Measurements from ENCODE around the gene NLRC5.

Gene NLRC5

DNA sequence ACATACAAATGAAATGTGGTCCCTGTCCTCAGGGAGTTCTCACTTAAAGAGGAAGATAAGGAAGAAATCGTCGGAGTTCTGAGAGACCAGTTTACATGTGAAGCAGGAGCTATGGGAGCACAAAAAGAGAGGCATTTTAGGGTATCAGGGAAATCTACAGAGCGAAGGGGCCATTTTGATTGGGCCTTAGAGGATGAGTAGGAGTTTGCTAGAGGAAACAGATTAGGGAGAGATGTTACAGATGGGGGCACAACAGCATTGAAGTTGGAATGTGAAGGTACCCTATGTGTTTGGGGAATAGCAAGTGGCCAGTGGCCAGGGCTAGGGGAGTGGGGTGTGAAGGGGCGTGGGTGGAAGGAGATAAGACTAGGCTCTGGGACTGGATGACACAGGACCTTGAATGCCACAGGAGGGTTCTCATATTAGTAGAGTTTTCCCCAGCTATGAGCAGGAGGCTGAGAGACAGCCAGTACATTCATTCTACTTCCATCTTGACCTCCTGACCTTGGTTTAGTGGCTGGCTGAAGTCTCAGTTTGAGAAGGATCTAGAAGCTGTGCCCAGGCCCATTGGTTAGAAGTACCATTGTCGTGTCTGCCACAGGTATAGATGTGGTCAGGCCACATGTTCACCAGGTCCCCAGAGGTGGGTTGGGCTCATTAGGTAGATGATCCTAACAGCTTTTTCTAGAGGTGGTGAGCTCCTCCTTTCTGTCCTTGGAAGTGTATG is 137.8 kb downstream of the NLRC5 start:
- Histone ChIP-seq H3K14ac (ENCODE audit: low read length) (no peak overlapping the region), H3K18ac (ENCODE audit: low read length) (no peak overlapping the region), H3K27me3 (ENCODE audit: control insufficient read depth in 3 of 3, insufficient read depth in 3 of 3, low read depth in 1 of 3, low read length in 3 of 3) (no peaks in the 10 kb centered on the region), H2BK120ac (ENCODE audit: low read depth, low read length) (no peak overlapping the region), H3K79me1 (ENCODE audit: low read depth, low read length) (peaks cover 2% of the 10 kb centered on the region), H3K9ac (ENCODE audit: low read depth, low read length, poor library complexity) (no peak overlapping the region), H4K91ac (ENCODE audit: low read depth, low read length, poor library complexity) (no peak overlapping the region), H3K23ac (ENCODE audit: low read depth, low read length, poor library complexity) (no peak overlapping the region), H3K4me3 (ENCODE audit: low read length in 2 of 2) (no peak overlapping the region), H2AK5ac (ENCODE audit: low read depth, low read length) (peak overlapping the region; percentile 36), H2BK5ac (ENCODE audit: low read length) (no peak overlapping the region), H2AFZ (ENCODE audit: low read length) (no peak overlapping the region), H3K4me1 (ENCODE audit: control insufficient read depth in 2 of 2, insufficient read depth in 1 of 2, low read depth in 1 of 2, low read length in 2 of 2) (peaks cover 12 to 28% of the 10 kb centered on the region in 2 donors), H3K4ac (ENCODE audit: low read length) (no peak overlapping the region), H2BK15ac (ENCODE audit: low read length) (peak overlapping the region; percentile 11), H3K4me2 (ENCODE audit: insufficient read depth, low read length, poor library complexity, severe bottlenecking) (no peak overlapping the region), H3K9me3 (replicated peaks in 1 of 2; ENCODE audit: control insufficient read depth in 2 of 2, insufficient read depth in 1 of 2, low read depth in 1 of 2, low read length in 2 of 2) (peaks cover 0 to 2% of the 10 kb centered on the region in 2 donors), H3K36me3 (replicated peaks in 1 of 2; ENCODE audit: control insufficient read depth in 2 of 2, insufficient read depth in 2 of 2, low read length in 2 of 2) (peaks cover 0 to 56% of the 10 kb centered on the region in 2 donors), H4K8ac (ENCODE audit: low read depth, low read length) (no peak overlapping the region), H2BK12ac (ENCODE audit: low read length) (no peak overlapping the region), H3K27ac (replicated peaks; ENCODE audit: low read length) (no peak overlapping the region)
- DNase-seq (ENCODE audit: low spot score), result no peak
- WGBS, 2 donors (ENCODE audit: extremely low coverage in 2 of 2, insufficient read length in 2 of 2, insufficient replicate concordance in 1 of 2), result no CpG with 5 or more reads among the region's 5 CpGs

DNA sequence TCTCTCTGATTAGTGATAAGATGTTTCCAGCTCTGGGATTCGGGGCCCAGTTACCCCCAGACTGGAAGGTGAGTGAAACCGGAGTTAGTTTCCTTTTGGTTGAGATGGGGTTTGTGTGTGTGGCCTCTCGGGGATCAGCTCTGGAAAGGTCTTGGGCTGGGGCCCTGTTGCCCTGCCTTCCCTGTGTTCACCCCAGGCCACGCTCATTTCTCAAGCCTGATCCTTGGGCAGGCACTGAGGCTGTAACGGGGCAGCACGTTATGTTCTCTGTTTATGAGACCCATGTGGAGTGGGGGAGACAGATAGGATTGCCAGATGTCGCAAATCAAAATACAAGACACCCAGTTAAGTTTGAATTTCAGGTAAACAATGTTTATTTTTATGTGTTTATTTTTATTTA is 138.5 kb downstream of the NLRC5 start:
- H3K4me1 ChIP-seq (ENCODE audit: control insufficient read depth in 2 of 2, insufficient read depth in 1 of 2, low read depth in 1 of 2, low read length in 2 of 2), result peaks cover 18 to 34% of the 10 kb centered on the region in 2 donors
- H3K23ac ChIP-seq (ENCODE audit: low read depth, low read length, poor library complexity), result no peak overlapping the region
- no peak overlapping the region for H4K8ac ChIP-seq (ENCODE audit: low read depth, low read length)
- H2BK120ac ChIP-seq (ENCODE audit: low read depth, low read length), result no peak overlapping the region
- H2BK5ac ChIP-seq (ENCODE audit: low read length), result no peak overlapping the region
- H3K36me3 ChIP-seq (replicated peaks in 1 of 2; ENCODE audit: control insufficient read depth in 2 of 2, insufficient read depth in 2 of 2, low read length in 2 of 2), result peaks cover 0 to 54% of the 10 kb centered on the region in 2 donors
- H3K4me2 ChIP-seq (ENCODE audit: insufficient read depth, low read length, poor library complexity, severe bottlenecking), result no peak overlapping the region
- H3K4ac ChIP-seq (ENCODE audit: low read length), result no peak overlapping the region
- H2AK5ac ChIP-seq (ENCODE audit: low read depth, low read length), result peak overlapping the region; percentile 36
- peaks cover 2% of the 10 kb centered on the region for H3K79me1 ChIP-seq (ENCODE audit: low read depth, low read length)
- no peak overlapping the region for H3K9ac ChIP-seq (ENCODE audit: low read depth, low read length, poor library complexity)
- WGBS, 2 donors (ENCODE audit: extremely low coverage in 2 of 2, insufficient read length in 2 of 2, insufficient replicate concordance in 1 of 2), result no CpG with 5 or more reads among the region's 7 CpGs
- H3K14ac ChIP-seq (ENCODE audit: low read length), result no peak overlapping the region
- H2BK12ac ChIP-seq (ENCODE audit: low read length), result no peak overlapping the region
- H2BK15ac ChIP-seq (ENCODE audit: low read length), result peak overlapping the region; percentile 11
- H3K18ac ChIP-seq (ENCODE audit: low read length), result no peak overlapping the region
- H3K27me3 ChIP-seq (ENCODE audit: control insufficient read depth in 3 of 3, insufficient read depth in 3 of 3, low read depth in 1 of 3, low read length in 3 of 3), result no peaks in the 10 kb centered on the region
- no peak overlapping the region for H3K4me3 ChIP-seq (ENCODE audit: low read length in 2 of 2)
- no peak overlapping the region for H2AFZ ChIP-seq (ENCODE audit: low read length)
- no peak for DNase-seq (ENCODE audit: low spot score)
- no peak overlapping the region for H4K91ac ChIP-seq (ENCODE audit: low read depth, low read length, poor library complexity)
- H3K9me3 ChIP-seq (replicated peaks in 1 of 2; ENCODE audit: control insufficient read depth in 2 of 2, insufficient read depth in 1 of 2, low read depth in 1 of 2, low read length in 2 of 2), result peaks cover 0 to 2% of the 10 kb centered on the region in 2 donors
- H3K27ac ChIP-seq (replicated peaks; ENCODE audit: low read length), result no peak overlapping the region

- Histone ChIP-seq H2AK5ac (ENCODE audit: low read depth, low read length) (peak overlapping the region; percentile 64), H3K79me1 (ENCODE audit: low read depth, low read length) (peaks cover 2% of the 10 kb centered on the region), H2AFZ (ENCODE audit: low read length) (no peak overlapping the region), H2BK12ac (ENCODE audit: low read length) (no peak overlapping the region), H3K27ac (replicated peaks; ENCODE audit: low read length) (no peak overlapping the region), H3K4me2 (ENCODE audit: insufficient read depth, low read length, poor library complexity, severe bottlenecking) (no peak overlapping the region), H2BK15ac (ENCODE audit: low read length) (peak overlapping the region; percentile 71), H3K9ac (ENCODE audit: low read depth, low read length, poor library complexity) (no peak overlapping the region), H3K14ac (ENCODE audit: low read length) (no peak overlapping the region), H4K91ac (ENCODE audit: low read depth, low read length, poor library complexity) (no peak overlapping the region), H3K23ac (ENCODE audit: low read depth, low read length, poor library complexity) (peak overlapping the region; percentile 20), H3K4ac (ENCODE audit: low read length) (no peak overlapping the region), H2BK5ac (ENCODE audit: low read length) (no peak overlapping the region), H2BK120ac (ENCODE audit: low read depth, low read length) (no peak overlapping the region), H3K27me3 (ENCODE audit: control insufficient read depth in 3 of 3, insufficient read depth in 3 of 3, low read depth in 1 of 3, low read length in 3 of 3) (no peaks in the 10 kb centered on the region), H3K18ac (ENCODE audit: low read length) (peak overlapping the region; percentile 65), H3K36me3 (replicated peaks in 1 of 2; ENCODE audit: control insufficient read depth in 2 of 2, insufficient read depth in 2 of 2, low read length in 2 of 2) (peaks cover 0 to 44% of the 10 kb centered on the region in 2 donors), H4K8ac (ENCODE audit: low read depth, low read length) (no peak overlapping the region), H3K9me3 (replicated peaks in 1 of 2; ENCODE audit: control insufficient read depth in 2 of 2, insufficient read depth in 1 of 2, low read depth in 1 of 2, low read length in 2 of 2) (peaks cover 0 to 2% of the 10 kb centered on the region in 2 donors), H3K4me1 (ENCODE audit: control insufficient read depth in 2 of 2, insufficient read depth in 1 of 2, low read depth in 1 of 2, low read length in 2 of 2) (peaks cover 24 to 39% of the 10 kb centered on the region in 2 donors), H3K4me3 (ENCODE audit: low read length in 2 of 2) (no peak overlapping the region)
- DNase-seq (ENCODE audit: low spot score), result no peak
- WGBS, 2 donors (ENCODE audit: extremely low coverage in 2 of 2, insufficient read length in 2 of 2, insufficient replicate concordance in 1 of 2), result no CpG with 5 or more reads among the region's 11 CpGs
Observed at GRCh38 chr16:57128771-57129389, 139.5 kb downstream of the NLRC5 start.

GRCh38 chr16:57130950-57131321 is 141.6 kb downstream of the NLRC5 start:
- peak overlapping the region; percentile 79 for H3K14ac ChIP-seq (ENCODE audit: low read length)
- peak overlapping the region; percentile 47 for H2BK5ac ChIP-seq (ENCODE audit: low read length)
- no peak overlapping the region for H2AFZ ChIP-seq (ENCODE audit: low read length)
- H3K27me3 ChIP-seq (ENCODE audit: control insufficient read depth in 3 of 3, insufficient read depth in 3 of 3, low read depth in 1 of 3, low read length in 3 of 3), result no peaks in the 10 kb centered on the region
- no CpG with 5 or more reads among the region's 6 CpGs for WGBS, 2 donors (ENCODE audit: extremely low coverage in 2 of 2, insufficient read length in 2 of 2, insufficient replicate concordance in 1 of 2)
- peaks cover 2% of the 10 kb centered on the region for H3K79me1 ChIP-seq (ENCODE audit: low read depth, low read length)
- H3K18ac ChIP-seq (ENCODE audit: low read length), result peak overlapping the region; percentile 88
- H3K9me3 ChIP-seq (replicated peaks in 1 of 2; ENCODE audit: control insufficient read depth in 2 of 2, insufficient read depth in 1 of 2, low read depth in 1 of 2, low read length in 2 of 2), result no peaks in the 10 kb centered on the region
- H3K23ac ChIP-seq (ENCODE audit: low read depth, low read length, poor library complexity), result no peak overlapping the region
- no peak overlapping the region for H3K9ac ChIP-seq (ENCODE audit: low read depth, low read length, poor library complexity)
- no peak overlapping the region for H4K91ac ChIP-seq (ENCODE audit: low read depth, low read length, poor library complexity)
- peaks cover 0 to 41% of the 10 kb centered on the region in 2 donors for H3K36me3 ChIP-seq (replicated peaks in 1 of 2; ENCODE audit: control insufficient read depth in 2 of 2, insufficient read depth in 2 of 2, low read length in 2 of 2)
- no peak overlapping the region for H3K27ac ChIP-seq (replicated peaks; ENCODE audit: low read length)
- no peak for DNase-seq (ENCODE audit: low spot score)
- H3K4me1 ChIP-seq (ENCODE audit: control insufficient read depth in 2 of 2, insufficient read depth in 1 of 2, low read depth in 1 of 2, low read length in 2 of 2), result peaks cover 24 to 28% of the 10 kb centered on the region in 2 donors
- H3K4me2 ChIP-seq (ENCODE audit: insufficient read depth, low read length, poor library complexity, severe bottlenecking), result no peak overlapping the region
- H3K4ac ChIP-seq (ENCODE audit: low read length), result no peak overlapping the region
- H2BK15ac ChIP-seq (ENCODE audit: low read length), result no peak overlapping the region
- H2BK120ac ChIP-seq (ENCODE audit: low read depth, low read length), result no peak overlapping the region
- peak overlapping the region; percentile 91 for H2BK12ac ChIP-seq (ENCODE audit: low read length)
- no peak overlapping the region for H4K8ac ChIP-seq (ENCODE audit: low read depth, low read length)
- no peak overlapping the region for H3K4me3 ChIP-seq (ENCODE audit: low read length in 2 of 2)
- H2AK5ac ChIP-seq (ENCODE audit: low read depth, low read length), result peak overlapping the region; percentile 96
